Measurements from ENCODE around the gene PACSIN1.

The PACSIN1 gene

DNA sequence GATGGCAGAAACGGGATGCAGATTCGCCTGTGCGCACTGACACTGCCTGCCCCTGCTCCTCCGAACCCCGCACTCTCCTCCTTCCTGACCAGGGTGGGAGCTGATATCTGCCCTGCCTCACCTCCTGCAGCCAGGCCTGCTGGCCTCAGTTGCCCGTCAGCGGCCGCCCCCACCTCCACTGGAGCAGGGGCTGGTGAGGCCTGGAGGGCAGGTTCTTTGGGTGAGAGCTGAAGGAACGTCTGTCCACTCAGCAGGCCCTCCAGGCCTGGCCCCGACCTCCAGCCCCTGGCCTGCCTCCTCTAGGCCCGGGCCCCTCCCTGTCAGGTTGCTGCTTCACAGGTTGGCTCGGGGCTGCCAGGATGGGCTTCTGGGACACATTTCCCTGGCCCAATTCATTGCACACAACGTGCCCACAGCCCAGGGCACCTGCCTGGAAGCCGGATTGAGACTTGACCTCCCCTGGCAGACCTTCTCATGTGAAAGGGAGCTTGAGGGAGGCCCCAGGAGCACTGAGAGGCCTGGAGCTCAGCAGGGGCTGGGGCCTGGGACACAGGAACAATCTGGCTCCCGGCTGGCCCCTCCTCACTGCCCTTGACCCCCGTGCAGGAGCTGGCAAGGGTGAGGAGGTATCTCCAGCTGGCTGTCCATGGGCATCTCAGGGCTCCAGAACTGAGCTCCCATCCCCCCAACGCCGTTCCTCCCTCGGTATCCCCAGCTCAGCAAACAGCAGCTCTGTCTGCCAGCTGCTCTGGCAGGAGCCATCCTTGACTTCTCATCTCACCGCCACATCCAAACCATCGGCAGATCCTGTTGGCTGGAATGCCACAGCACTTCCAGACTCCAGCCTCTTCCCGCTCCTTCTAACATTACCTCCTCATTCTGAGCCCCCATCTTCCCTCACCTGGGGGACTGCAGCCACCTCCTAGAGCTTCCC is 50.8 kb downstream of the PACSIN1 start:
- DNase-seq = no peak

DNA sequence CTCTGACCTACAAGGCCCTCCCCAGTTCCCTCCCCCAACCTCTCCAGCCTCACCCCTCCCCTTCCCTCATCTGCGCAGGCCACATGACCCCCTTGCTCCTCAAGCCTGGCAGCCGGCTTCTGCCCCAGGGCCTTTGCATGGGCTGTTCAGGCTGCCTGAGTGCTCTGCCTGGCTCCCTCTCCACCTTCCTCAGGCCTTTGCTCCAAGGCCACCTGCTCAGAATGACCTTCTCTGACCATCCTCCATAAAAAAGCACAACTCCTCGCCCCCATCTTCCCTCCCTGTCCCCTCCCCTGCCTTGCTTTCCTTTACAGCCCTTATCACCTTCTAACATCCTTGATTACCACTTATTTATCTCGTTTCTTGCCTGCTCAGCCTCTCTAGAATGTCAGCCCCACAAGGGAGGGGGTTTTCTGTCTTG is 51.6 kb downstream of the PACSIN1 start:
- DNase-seq = no peak

DNA sequence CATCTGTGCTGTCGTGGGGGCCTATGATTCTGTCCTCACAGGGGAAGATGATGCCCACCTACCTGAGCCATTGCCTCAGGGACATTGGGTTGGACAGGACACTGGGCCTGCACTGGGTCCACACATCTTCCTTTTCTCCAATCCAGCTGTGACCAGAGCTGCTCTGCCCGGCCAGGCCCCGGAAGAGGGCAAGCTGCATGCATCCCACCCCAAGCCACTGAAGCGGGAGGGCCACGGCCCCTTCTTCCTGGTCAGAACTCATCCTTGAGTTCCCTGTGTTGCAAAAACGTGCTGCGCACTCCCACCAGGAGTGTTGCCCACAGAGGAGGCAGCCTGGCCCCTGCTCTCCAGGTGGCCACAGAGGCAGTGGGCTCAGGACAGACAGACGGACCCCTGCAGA is 52.1 kb downstream of the PACSIN1 start:
- no peak for DNase-seq

DNA sequence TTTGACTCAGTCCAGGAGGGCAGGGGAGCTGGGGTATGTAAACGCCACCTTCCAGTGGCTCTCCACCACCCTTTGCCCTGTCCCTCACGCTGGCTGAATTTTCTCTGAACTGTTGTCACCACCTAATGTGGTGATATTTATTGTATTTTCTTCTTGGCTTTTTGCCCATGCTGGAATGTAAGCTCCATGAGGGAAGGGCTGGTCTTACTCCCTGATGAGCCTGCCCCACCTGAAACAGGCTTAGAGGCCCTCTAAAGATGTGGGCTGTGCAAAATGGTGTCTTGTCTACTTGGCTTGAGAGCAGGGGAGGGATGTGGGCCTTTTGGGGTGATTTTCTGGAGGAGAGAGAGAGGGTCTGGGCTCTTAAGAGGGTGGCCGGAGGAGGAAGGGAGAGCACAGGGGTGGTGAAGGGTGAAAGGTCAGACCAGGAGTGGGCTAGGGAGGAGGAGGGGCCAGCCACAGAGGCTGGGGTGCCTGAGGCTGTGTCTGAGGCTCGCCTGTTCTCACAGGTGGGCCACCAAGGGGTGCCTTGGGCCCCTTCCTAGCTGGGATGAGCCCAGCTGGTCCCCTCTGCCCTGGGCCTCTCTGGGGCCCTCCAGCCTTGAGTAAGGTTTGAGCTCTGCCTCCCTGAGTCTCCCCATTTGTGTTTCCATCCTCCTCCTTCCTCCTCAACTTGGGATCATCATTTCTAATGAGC is 52.9 kb downstream of the PACSIN1 start:
- DNase-seq = no peak

- no peak for DNase-seq
These were observed 54.2 kb downstream of the PACSIN1 start for GRCh38 chr6:34519971-34520644.

DNA sequence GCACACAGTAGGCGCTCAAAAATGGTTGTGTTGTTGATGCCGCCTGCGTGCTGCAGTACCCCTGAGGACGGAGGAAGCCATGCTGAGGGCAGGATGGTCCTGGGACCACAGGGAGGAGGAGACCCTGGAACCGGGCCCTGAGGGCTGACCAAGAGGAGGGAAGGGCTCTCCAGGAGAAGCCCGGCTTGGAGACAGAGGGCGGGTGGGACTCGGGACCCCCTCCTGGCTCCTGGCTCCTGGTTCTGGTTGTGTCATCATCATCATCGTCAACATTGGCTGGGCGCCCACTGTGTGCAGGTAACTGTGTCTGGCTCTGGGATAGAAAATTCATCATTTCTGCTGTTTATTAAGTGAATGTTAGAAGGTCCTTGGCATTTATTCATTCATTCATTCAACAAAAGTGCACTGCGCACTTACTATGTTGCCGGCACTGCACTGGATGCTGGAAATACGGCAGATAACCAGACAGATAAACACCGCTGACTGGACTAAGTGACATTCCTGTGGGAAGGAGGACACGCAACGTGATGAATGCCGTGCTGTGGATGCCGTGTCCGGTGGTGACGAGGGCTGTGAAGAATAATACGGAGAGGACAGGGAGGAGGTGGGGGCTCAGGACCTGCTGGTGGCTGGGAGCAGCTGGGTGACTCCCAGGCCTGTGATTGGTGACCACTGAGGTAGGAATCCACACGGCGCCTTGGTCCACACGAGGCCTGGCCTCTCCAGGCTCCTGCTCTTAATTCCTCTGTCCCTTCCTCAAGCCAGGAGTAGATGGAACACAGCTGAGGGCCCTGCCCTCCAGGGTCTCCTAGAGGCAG is 55.0 kb downstream of the PACSIN1 start:
- no peak for DNase-seq

DNA sequence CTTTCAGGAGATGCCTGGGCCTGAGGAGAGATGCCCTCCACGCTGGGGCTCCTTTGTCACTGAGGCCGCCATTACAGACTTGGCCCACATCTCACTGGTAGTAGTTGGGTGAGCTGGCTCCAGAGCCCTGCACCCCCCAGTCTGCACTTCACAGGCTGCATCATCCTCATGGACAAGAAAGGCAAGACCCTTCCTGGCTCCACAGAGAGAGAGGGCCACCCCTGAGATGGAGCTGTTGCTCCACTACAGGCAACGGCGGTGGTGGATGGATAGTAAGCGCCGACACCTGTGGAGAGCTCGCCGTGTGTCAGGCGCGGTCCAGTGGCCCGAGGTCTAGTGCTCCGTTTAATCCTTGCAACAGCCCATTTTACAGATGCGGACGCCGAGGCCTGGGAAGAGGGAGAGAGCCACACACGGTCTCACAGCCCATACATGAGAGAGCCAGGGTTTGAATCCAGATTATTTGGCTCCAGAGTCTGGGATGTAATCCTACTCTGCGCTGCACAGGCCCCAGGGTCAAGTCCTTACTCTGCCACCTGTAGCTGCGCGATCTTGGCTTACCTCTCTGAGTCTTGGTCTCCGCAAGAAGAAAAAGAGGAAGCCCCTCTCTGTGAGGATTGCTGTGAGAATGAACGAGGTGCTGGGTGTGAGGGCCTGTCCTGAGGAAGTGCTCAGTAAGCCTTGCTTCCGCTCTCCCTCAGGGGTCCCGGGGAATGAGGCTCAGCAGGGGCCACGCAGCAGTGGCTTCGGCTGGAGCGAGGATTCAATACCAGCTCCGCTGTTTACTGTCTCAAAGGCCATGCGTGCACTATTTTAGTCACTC is 55.8 kb downstream of the PACSIN1 start:
- no peak for DNase-seq

DNA sequence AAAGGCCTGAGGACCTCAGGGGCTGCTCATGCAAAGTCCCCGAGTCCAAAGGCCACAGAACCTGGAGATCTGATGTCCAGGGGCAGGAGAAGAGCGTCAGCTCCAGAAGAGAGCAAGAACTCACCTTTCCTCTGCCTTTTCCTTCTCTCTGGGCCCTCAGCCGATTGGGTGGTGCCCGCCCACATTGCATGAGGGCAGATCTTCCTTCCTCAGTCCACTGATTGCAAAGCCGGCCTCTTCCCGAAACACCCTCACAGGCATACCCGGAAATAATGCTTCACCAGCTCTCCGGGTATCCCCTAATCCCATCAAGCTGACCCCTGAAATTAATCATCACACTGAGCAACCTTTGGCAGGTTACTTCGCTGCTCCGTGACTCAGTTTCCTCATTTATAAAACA is 56.9 kb downstream of the PACSIN1 start:
- DNase-seq = no peak

- no peak for DNase-seq
These were observed 57.7 kb downstream of the PACSIN1 start for GRCh38 chr6:34523441-34524206.

GRCh38 chr6:34524499-34524898 is 58.6 kb downstream of the PACSIN1 start:
- DNase-seq = no peak

GRCh38 chr6:34524971-34525370 is 59.1 kb downstream of the PACSIN1 start:
- DNase-seq = no peak

GRCh38 chr6:34525431-34526175 is 59.7 kb downstream of the PACSIN1 start:
- DNase-seq = no peak

DNA sequence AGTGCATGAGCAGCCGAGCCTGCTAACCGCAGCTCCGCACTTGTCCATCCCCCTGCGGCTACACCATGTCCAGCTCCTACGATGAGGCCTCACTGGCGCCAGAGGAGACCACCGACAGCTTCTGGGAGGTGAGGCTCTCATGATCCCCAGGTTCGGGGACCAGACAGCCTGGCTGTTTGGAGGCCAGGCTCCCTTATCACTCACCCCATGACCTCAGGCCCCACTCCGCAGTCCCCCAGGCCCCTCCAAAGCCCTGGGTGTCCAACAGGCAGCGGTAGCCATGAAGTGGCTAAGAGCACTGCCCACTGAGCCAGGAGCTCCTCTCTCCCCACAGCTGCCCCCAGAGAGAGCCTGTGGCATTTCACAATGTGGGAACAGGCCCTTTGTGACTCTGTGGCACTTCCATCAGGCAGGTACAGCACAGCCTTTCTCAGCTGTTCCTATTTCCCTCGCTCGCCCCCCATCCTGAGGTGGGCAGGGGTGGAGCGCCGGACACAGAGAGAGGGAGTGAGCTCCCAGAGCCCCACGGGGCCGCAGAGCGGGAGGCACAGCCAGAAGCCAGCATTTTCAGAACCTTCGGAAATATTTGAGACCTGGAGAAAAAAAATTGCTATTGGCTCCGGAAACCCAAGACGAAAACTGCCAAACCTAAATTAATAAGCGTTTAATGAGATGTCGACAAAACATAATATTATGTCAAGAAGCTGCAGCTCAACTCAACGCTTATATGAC is 60.5 kb downstream of the PACSIN1 start:
- DNase-seq = no peak

DNA sequence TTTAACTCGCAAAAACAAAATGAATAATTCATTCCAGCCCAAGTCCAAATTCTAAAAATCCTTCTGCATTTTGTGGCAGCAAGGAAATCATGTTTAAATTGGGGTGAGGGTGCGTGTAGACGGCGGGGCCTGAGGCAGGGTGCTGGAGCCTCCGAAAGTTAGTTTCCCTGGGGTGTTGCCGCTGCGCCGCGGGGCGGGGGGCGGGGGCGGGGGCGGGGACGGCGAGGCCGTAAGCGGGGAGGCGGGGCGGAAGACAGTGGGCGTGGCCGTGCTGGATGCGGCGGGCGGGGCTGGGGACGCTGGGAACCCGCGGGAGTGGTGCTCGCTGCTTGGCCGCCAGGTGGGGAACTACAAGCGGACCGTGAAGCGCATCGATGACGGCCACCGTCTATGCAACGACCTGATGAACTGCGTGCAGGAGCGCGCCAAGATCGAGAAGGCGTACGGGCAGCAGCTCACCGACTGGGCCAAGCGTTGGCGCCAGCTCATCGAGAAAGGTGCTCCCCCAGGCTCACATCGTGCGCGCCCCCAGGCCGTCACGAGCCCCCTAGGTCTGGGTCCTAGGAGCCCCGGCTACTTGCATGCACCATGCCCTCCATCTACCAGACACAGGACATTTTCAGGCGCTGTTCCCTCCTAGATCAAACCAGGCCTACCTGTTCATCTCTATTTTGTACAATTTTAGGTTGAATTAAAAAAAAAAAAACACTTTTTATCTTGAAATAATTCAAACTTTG is 61.3 kb downstream of the PACSIN1 start:
- DNase-seq = peak; percentile 96 to 98

GRCh38 chr6:34527751-34528670 is 62.1 kb downstream of the PACSIN1 start:
- no peak for DNase-seq

DNA sequence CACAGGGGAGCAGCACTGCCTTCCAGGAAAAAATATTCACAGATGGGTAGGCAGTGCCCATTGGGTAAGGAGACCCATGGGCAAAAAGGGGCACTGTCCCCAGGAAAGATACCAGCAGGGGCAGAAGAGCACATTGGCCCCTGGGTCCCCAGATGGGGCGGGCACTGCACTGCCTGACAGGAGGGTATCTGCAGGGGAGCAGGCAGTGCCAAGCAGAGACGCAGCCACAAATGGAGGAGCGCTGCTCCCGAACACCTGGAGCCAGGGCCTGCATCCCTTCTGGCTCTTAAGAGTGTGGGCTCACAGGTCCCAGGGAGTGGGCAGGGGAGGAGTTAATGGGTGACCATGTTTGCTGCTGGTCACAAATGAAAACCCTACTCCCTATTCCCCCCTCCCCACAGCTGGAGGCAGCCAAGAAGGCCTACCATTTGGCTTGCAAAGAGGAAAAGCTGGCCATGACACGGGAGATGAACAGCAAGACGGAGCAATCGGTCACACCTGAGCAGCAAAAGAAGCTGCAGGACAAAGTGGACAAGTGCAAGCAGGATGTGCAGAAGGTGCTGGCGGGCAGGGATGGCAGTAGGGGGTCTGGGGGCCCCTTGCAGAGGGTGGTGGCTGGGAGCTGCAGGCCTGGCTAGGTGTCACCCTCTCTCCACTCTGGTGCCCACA is 63.3 kb downstream of the PACSIN1 start:
- no peak for DNase-seq
